Esophagus muscularis mucosa (tissue), 3 donors: Measurements from ENCODE around the gene XIRP2.

Experiments used
- POLR2AphosphoS5 ChIP-seq, 2 donors: sonication (generic); formaldehyde crosslinking; IDR thresholded peaks; one replicate each; pipeline ENCODE4 v1.6.1; 2017; ENCODE audit warnings: antibody characterized with exemption in 2 of 2
- TF ChIP-seq, protein P1 (sequence below), 3 experiments: fragments of 200-600 bp in 2 of 3; fragments of 450-650 bp in 1 of 3; sonication (generic) in 2 of 3; IDR thresholded peaks; one replicate each; pipeline ENCODE4 v1.5.1; 2017 to 2019; ENCODE audit warnings: antibody characterized with exemption in 3 of 3, mild to moderate bottlenecking in 2 of 3, moderate library complexity in 1 of 3

GRCh38 chr2:166901336-166901735 is 13.1 kb downstream of the XIRP2 start:
- no peak for TF ChIP-seq POLR2AphosphoS5 (IDR thresholded peaks at IDR 0.05)
- TF ChIP-seq, protein P1, sequence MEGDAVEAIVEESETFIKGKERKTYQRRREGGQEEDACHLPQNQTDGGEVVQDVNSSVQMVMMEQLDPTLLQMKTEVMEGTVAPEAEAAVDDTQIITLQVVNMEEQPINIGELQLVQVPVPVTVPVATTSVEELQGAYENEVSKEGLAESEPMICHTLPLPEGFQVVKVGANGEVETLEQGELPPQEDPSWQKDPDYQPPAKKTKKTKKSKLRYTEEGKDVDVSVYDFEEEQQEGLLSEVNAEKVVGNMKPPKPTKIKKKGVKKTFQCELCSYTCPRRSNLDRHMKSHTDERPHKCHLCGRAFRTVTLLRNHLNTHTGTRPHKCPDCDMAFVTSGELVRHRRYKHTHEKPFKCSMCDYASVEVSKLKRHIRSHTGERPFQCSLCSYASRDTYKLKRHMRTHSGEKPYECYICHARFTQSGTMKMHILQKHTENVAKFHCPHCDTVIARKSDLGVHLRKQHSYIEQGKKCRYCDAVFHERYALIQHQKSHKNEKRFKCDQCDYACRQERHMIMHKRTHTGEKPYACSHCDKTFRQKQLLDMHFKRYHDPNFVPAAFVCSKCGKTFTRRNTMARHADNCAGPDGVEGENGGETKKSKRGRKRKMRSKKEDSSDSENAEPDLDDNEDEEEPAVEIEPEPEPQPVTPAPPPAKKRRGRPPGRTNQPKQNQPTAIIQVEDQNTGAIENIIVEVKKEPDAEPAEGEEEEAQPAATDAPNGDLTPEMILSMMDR (IDR thresholded peaks at IDR 0.05) = no peak
